Esophagus squamous epithelium (tissue), 5 donors: ENCODE measurements around the gene DAPK2. TPM values are rescaled to one million over a fixed set of nuclear protein-coding genes. Genes with fewer than 3 reads are reported as not detected.

Experiments
- DNase-seq: peaks from one replicate; lab custom pipeline; 2025; lab: John Stamatoyannopoulos, UW
- H3K27ac ChIP-seq, 4 donors: fragments of 200-600 bp; sonication (generic); one replicate each; pipeline ENCODE4 v1.5.1; 2016 to 2019; ENCODE audit warnings: mild to moderate bottlenecking in 1 of 4
- H3K27me3 ChIP-seq, 4 donors: fragments of 200-600 bp; sonication (generic); 1 replicate in 3 of 4; 2 replicates in 1 of 4; pipeline versions ENCODE4 v1.5.1 to v1.6.0; 2017 to 2021; ENCODE audit warnings: antibody characterized with exemption in 1 of 4
- H3K36me3 ChIP-seq, 3 donors: fragments of 200-600 bp; sonication (generic); one replicate each; pipeline ENCODE4 v1.5.1; 2016 to 2019
- H3K4me1 ChIP-seq, 3 donors: fragments of 200-600 bp; sonication (generic); one replicate each; pipeline ENCODE4 v1.5.1; 2017 to 2019
- H3K4me3 ChIP-seq, 4 donors: fragments of 200-600 bp; sonication (generic); 1 replicate in 3 of 4; 2 replicates in 1 of 4; pipeline ENCODE4 v1.5.1; 2016 to 2019; ENCODE audit warnings: mild to moderate bottlenecking in 2 of 4, moderate library complexity in 1 of 4
- H3K9me3 ChIP-seq, 3 donors: fragments of 200-600 bp; sonication (generic); one replicate each; pipeline ENCODE4 v1.5.1; 2016 to 2019
- CTCF ChIP-seq, 6 experiments: fragments of 450-650 bp in 4 of 6; fragments of 200-600 bp in 2 of 6; sonication (generic) in 2 of 6; IDR thresholded peaks; one replicate each; pipeline ENCODE4 v1.5.1; 2016 to 2019; ENCODE audit warnings: antibody characterized with exemption in 6 of 6, mild to moderate bottlenecking in 4 of 6, moderate library complexity in 4 of 6
- POLR2A ChIP-seq, 4 donors: fragments of 450-650 bp; IDR thresholded peaks; one replicate each; pipeline ENCODE4 v1.6.1; 2017; ENCODE audit warnings: antibody characterized with exemption in 4 of 4, mild to moderate bottlenecking in 4 of 4, moderate library complexity in 3 of 4
- WGBS, 2 donors: methylation state at CpG; one replicate each; pipeline ENCODE4 v1.1.5; 2018; 5-methylcytosine and 5-hydroxymethylcytosine counted together
- intact Hi-C: fragments of 100-400 bp; cut with DNase I; formaldehyde crosslinking; loops from one replicate; pipeline ENCODE4 v1.15.0; 2022
- total RNA-seq, 4 donors: library from RNA; depleted of rRNA; stranded (reverse); fragments of >200 nt; gene quantifications; one replicate each; pipeline ENCODE4 v1.1.0, GENCODE V29; 2016
- donor health status: DM: yes; HTN: yes; CAD: no.

The DAPK2 gene
- total RNA-seq, 4 donors from 2014 or later = 1.9 to 12.9 (median 9.8) TPM

GRCh38 chr15:63987796-63988378 is 58.4 kb downstream of the DAPK2 start:
- no peak for DNase-seq

GRCh38 chr15:63986751-63987341 is 59.4 kb downstream of the DAPK2 start:
- Histone ChIP-seq H3K4me3 (no peak overlapping the region), H3K27me3 (no peaks in the 10 kb centered on the region), H3K36me3 (no peaks in the 10 kb centered on the region), H3K4me1 (peaks cover 0 to 21% (median 4%) of the 10 kb centered on the region in 3 donors), H3K27ac (no peak overlapping the region), H3K9me3 (no peaks in the 10 kb centered on the region)
- WGBS, 2 donors = 71 to 82% methylated on average over 2 to 3 of the region's 3 CpGs
- DNase-seq = no peak
- intact Hi-C loops = no loop called here
- TF ChIP-seq POLR2A (IDR thresholded peaks at IDR 0.05) = no peak
- no peak for TF ChIP-seq CTCF (IDR thresholded peaks at IDR 0.05)

More at GRCh38 chr15:63987796-63988378, 58.4 kb downstream of the DAPK2 start:
- TF ChIP-seq POLR2A (IDR thresholded peaks at IDR 0.05) (no peak), CTCF (IDR thresholded peaks at IDR 0.05) (no peak)
- Histone ChIP-seq H3K4me1 (peaks cover 0 to 16% (median 5%) of the 10 kb centered on the region in 3 donors), H3K27me3 (no peaks in the 10 kb centered on the region), H3K9me3 (no peaks in the 10 kb centered on the region), H3K4me3 (no peak overlapping the region), H3K27ac (no peak overlapping the region), H3K36me3 (no peaks in the 10 kb centered on the region)
- intact Hi-C loops = no loop called here
- 90% methylated on average over 4 of the region's 4 CpGs; no CpG with 5 or more reads in 1 of the 2 donors for WGBS, 2 donors

GRCh38 chr15:63986185-63986680 is 60.1 kb downstream of the DAPK2 start:
- H3K27me3 ChIP-seq = no peaks in the 10 kb centered on the region
- 72 to 87% methylated on average over 5 to 6 of the region's 6 CpGs for WGBS, 2 donors
- H3K27ac ChIP-seq = no peak overlapping the region
- no peak for DNase-seq
- no peak for TF ChIP-seq POLR2A (IDR thresholded peaks at IDR 0.05)
- no peak for TF ChIP-seq CTCF (IDR thresholded peaks at IDR 0.05)
- H3K4me3 ChIP-seq = no peak overlapping the region
- H3K9me3 ChIP-seq = no peaks in the 10 kb centered on the region
- intact Hi-C loops = no loop called here
- H3K36me3 ChIP-seq = no peaks in the 10 kb centered on the region
- H3K4me1 ChIP-seq = peaks cover 0 to 15% (median 3%) of the 10 kb centered on the region in 3 donors

- WGBS, 2 donors = 82 to 84% methylated on average over 10 to 11 of the region's 17 CpGs
- intact Hi-C loops = no loop called here
- TF ChIP-seq POLR2A (IDR thresholded peaks at IDR 0.05) = no peak
These were observed 60.8 kb downstream of the DAPK2 start for GRCh38 chr15:63985221-63986184.

GRCh38 chr15:63984331-63984730 is 62.0 kb downstream of the DAPK2 start:
- Histone ChIP-seq H3K27me3 (no peaks in the 10 kb centered on the region), H3K27ac (no peak overlapping the region), H3K4me3 (no peak overlapping the region), H3K36me3 (no peaks in the 10 kb centered on the region), H3K9me3 (no peaks in the 10 kb centered on the region), H3K4me1 (peaks cover 0 to 7% (median 0%) of the 10 kb centered on the region in 3 donors)
- intact Hi-C loops = no loop called here
- TF ChIP-seq POLR2A (IDR thresholded peaks at IDR 0.05) (no peak), CTCF (IDR thresholded peaks at IDR 0.05) (no peak)
- 96% methylated on average over 3 of the region's 3 CpGs for WGBS, 2 donors
- DNase-seq = no peak

More at GRCh38 chr15:63985221-63986184, 60.8 kb downstream of the DAPK2 start:
- H3K9me3 ChIP-seq = no peaks in the 10 kb centered on the region
- H3K27me3 ChIP-seq = no peaks in the 10 kb centered on the region
- H3K4me3 ChIP-seq = no peak overlapping the region
- H3K27ac ChIP-seq = peak overlapping the region in 2 of 4 donors; percentile 6 to 36
- no peak for DNase-seq
- H3K36me3 ChIP-seq = no peaks in the 10 kb centered on the region
- H3K4me1 ChIP-seq = peaks cover 0 to 14% (median under 1%) of the 10 kb centered on the region in 3 donors
